LNCAP (cell line): ENCODE results near the gene EVL.

Source experiments
- TF ChIP-seq, protein P1 (sequence below): fragments of 450-650 bp; IDR thresholded peaks from 2 replicates; pipeline ENCODE4 v1.5.1; 2017; ENCODE audit warnings: mild to moderate bottlenecking

The EVL gene

DNA sequence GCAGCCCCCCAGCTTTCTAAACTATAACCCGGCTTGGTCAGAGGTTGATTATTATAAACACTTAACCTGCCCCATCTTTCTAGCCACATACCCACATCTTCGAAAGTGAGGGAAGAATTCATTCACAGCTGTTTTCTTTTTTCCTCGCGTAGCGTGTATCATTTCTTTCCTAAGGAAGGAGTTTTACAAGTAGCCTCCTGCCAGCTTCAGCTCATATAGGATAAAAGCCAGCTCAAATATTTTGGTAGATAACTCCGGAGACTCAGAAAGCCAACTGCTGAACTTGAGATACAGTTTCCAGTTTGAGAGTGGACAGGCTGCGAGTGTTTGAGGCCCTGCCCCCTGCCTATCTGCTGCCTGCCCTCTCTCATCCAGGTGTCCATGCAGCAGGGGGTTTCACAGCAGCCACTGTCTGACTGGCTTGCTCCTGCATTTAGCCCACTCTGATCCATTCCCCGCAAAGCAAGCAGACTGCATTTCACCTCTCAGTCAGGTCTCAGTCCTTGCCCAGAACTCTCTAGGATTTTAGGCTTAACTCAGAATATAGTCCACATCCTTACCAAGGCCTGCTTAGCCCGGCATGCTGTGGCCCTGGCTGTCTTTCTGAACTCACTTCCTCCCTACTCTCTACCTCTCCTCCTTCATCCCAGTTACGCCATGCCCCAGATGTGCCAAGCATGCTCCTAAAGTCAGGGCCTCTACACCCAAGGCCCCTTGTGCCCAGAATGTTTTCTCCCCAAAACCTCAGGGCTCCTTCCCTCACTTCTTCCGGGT lies 46.9 kb downstream of the EVL start:
- TF ChIP-seq, protein P1, sequence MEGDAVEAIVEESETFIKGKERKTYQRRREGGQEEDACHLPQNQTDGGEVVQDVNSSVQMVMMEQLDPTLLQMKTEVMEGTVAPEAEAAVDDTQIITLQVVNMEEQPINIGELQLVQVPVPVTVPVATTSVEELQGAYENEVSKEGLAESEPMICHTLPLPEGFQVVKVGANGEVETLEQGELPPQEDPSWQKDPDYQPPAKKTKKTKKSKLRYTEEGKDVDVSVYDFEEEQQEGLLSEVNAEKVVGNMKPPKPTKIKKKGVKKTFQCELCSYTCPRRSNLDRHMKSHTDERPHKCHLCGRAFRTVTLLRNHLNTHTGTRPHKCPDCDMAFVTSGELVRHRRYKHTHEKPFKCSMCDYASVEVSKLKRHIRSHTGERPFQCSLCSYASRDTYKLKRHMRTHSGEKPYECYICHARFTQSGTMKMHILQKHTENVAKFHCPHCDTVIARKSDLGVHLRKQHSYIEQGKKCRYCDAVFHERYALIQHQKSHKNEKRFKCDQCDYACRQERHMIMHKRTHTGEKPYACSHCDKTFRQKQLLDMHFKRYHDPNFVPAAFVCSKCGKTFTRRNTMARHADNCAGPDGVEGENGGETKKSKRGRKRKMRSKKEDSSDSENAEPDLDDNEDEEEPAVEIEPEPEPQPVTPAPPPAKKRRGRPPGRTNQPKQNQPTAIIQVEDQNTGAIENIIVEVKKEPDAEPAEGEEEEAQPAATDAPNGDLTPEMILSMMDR: no peak

DNA sequence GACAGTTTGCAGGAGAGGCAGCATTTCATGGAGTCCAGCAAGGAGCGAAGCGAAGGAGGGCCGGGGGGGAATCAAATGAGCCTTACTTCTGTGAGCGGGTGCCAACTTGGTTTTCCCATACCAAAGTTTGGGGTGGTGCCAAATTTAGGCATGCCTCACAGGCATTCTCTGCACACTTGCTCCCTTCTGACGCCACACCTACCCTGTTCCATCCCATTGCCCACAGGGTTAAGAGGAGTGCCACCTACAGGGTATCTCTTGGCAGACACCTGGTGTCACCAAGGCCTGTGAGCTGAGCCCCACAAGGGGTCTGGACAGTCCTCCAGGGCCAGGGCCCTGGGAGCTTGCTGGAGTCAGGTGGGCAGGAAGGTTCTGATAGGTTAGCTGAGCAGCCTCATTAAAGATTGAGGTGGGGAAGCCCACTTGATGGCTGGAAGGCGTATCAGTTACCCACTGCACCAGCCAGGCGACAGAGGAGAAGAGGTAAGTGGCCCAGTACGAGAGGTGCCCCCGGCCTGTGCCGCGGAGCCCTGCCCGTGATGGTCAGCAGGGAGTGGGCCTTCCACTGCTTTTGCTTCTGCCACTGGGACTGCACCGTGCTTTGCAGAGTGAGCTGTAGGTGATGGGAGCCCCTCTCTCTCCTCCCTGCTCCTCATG lies 49.0 kb downstream of the EVL start:
- TF ChIP-seq, protein P1: no peak

DNA sequence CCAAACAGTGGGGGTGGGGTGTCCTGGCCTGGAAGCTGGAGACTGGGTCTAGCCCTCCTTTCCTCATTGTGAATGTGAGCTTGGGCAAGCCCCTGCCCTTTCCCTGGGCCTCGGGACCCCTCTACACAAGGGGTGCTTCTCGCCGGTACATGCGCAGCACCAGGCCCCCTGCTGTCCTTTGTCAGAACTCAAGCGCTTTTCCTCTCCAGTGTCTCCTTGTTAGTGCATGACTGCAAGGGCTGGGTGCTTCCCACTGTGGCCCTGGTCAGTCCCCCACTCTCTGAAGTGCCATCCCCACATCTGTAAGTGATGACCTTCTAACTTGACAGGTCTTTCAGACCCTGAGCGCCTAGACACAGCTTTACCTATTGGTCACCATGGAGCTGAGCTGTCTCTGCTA lies 50.0 kb downstream of the EVL start:
- TF ChIP-seq, protein P1: no peak

DNA sequence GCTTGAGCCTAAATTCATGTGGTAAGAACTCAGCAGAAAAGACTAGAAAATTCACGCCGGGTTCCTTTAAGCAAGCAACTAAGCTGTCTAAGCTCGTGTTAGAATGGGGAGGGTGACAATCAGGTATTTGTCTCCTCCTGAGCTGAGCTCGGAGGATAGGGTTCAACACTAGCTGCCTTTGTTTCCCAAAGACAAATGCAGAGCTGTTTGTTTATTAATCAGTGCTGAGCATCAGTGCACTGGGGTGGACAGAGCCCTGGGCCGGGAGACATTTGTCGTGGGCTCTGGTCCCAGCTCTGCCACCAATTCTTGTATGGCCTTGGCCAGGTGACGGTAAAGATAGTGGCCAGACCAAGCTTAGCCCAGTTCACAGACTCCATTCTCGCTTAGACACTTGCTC lies 50.5 kb downstream of the EVL start:
- TF ChIP-seq, protein P1: no peak

DNA sequence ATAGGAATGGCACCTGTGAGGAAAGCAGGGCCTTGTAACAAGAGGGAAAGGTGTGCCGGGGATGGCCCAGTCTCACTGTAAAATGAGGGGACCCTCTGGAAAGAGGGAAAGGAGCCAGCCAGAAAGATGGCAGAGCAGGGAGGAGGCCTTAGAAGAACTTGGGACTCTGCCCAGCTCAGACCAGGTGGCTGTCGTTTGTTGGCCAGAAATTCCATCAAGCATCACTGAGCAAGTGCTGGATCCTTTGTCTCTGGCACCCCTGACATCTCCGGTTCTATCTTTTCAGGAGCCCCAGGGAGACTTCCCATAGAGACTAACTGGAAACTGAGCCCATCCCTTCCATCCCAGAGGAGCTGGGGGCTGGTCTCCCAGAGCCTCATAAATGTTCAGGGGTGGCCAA lies 50.9 kb downstream of the EVL start:
- TF ChIP-seq, protein P1: no peak

DNA sequence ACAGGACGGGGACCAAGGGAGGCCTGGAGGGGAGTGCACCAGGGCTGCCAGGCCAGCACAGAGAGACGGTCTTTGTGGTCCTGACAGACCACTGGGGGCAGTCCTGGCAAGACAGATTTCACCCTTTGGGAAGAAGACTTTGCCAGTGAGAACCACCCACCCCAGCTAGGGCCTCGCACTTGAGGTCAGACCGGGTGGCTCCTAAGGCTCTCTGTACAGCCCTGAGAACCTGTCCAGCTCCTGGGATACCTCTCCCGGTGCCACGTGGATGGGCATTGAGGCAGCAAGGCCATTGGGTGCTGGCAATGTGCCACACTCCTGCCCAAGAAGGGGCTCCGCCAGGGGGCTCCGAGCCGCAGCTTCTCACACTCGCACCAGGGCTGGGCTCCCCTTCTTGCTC lies 51.8 kb downstream of the EVL start:
- TF ChIP-seq, protein P1: no peak

DNA sequence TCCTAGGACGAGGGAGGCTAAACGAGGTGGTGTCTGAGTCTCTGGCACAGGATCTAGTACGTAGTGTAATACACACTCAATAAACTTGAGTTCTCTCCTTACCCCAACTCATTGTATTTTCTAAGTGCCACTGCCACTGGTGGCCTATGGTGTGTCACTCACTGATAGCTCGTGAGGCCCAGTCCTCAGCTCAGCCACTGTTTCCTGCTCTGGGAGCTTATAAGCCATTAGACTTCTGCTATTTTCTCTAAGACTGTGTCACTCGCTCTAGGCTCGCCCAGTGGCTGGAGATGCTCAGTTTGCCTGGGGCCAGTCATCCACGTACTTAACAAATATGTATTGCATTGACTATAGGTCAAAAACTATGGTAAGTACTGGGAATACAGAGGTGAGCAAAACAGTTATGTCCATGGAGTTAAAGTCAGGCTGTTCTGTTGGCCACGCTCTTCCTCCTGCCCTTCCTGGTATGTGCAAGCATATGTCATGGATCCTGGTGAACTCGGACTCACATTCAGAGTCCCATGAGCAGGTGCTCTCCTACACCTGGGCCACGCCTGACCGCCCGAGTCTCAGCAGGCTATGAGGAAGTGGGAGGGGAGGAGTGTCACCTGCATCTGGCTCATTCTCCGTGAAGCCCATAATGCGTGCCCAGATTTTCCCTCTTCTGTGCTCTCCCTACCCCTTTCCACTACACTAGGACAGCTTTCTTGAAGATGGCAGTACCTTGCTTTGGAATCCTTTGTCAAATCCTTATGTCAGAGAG lies 52.6 kb downstream of the EVL start:
- TF ChIP-seq, protein P1: no peak
